ENCODE data around the gene KCNE5.
"Not testable (repeated sequence)": the region's sequence is repeated elsewhere in the genome, so short reads cannot be mapped to it uniquely, and the experiment has no call there.

KCNE5 gene

GRCh38 chrX:109600237-109600651 lies 24.7 kb downstream of the KCNE5 start:
- no peak for DNase-seq

- DNase-seq = no peak
Measured at GRCh38 chrX:109596015-109596414, 29.0 kb downstream of the KCNE5 start.

GRCh38 chrX:109590176-109590575 lies 34.8 kb downstream of the KCNE5 start:
- DNase-seq = no peak

GRCh38 chrX:109585488-109585887 lies 39.5 kb downstream of the KCNE5 start:
- no peak for DNase-seq

DNA sequence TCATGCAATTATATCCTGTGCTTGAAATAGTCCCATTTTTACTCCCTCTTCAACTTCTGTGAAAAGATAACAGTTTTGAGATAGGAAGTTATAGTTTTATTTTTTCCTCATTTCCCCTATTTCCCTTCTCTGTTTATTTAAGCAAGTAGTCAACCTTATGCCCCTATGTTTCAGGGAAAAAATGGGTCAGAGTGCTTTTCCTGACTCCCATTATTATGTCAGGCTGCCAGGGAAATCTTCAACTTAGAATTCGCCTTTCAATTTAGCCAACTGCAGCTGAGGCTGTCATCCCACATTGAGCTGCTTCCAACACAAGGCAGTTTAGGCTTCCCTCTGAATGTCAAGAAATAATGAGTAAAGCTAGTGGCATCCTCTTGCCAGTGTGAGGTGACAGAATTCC lies 46.1 kb downstream of the KCNE5 start:
- DNase-seq = no peak

GRCh38 chrX:109577055-109577454 lies 47.9 kb downstream of the KCNE5 start:
- DNase-seq = no peak

- not testable (repeated sequence) for DNase-seq
Measured at GRCh38 chrX:109576083-109576482, 48.9 kb downstream of the KCNE5 start.
